Measurements from ENCODE around the gene ARHGAP36.

The ARHGAP36 gene, protein sequence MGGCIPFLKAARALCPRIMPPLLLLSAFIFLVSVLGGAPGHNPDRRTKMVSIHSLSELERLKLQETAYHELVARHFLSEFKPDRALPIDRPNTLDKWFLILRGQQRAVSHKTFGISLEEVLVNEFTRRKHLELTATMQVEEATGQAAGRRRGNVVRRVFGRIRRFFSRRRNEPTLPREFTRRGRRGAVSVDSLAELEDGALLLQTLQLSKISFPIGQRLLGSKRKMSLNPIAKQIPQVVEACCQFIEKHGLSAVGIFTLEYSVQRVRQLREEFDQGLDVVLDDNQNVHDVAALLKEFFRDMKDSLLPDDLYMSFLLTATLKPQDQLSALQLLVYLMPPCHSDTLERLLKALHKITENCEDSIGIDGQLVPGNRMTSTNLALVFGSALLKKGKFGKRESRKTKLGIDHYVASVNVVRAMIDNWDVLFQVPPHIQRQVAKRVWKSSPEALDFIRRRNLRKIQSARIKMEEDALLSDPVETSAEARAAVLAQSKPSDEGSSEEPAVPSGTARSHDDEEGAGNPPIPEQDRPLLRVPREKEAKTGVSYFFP

DNA sequence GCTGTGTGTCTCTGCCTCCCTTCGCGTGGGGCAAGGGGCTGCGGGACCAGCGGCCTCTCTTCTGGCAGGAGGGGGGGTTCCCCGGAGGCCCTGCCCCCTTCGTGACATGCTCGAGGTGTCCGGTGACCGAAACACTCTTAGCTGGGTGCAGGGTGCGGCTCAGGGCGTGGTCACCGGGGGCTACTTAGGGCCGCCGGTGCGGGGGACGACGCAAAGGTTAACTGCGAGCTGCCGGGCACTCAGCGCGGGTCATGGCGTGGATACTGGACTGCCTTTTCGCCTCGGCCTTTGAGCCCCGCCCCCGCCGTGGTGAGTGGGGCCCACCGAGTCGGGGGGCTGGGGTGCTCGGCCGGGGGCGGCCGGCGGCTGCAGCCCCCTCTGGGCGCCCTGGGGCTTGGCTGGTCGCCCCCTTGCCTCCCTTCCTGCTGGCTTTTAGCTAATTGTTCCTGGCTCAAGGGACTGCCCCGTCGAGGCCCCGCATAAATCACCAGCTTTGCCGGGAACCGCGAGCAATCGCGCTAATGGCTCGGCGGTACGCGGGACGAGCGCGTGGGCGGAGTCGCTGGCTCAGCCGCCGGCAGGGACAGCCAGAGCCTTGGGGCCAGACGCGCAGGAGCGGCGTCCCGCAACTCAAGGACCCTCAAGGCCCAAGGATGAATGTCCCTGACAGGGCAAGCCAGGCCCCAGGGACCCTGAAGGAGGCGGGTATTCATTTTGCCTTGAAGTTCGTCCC lies at the start of gene ARHGAP36:
Gene ARHGAP36, plus strand, starts transcription at position 211 of the 733 bp plus-strand sequence. CDS start 23,320 bp downstream, outside the sequence.
- no peak for DNase-seq (ENCODE audit: low read depth, low spot score)

DNA sequence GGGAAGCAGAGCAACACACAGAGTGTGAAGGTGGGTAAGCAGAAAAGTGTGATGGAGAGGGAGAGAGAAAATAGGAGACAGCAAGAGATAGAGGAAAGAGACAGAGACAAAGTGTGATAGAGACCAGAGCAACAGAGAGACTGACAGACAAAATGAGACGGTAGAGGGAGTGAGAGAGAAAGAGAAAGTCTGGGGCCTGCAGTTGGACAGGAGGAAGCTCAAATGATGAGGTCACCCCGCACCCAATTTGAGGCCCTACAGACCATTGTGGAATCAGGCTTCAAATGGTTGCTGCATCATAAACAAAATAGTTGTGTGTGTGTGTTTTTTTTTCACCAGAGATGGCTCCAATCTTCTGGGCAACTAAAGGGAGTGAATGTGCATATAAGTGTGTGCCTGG lies 48.0 kb upstream of the ARHGAP36 start:
- no peak for DNase-seq (ENCODE audit: low read depth, low spot score)

DNA sequence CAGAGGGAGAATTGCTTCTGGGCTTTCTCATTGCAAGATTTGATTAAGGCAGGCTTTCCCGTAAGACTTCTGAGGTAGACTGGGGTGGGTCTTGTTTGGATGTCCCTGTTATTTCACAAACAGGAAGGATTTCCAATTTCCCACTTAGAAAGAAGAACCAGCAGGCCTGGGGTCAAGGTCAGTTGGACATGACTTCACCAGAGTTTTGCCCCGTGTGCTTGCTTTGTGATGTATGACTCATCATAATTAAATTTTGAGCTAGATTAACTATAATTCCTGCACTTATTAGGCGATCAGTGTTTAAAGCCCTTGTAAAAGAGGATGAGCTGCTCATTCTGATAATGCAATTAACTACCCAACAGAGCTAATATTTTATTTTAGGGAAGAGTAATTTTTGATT lies 32.8 kb upstream of the ARHGAP36 start:
- no peak for DNase-seq (ENCODE audit: low read depth, low spot score)

DNA sequence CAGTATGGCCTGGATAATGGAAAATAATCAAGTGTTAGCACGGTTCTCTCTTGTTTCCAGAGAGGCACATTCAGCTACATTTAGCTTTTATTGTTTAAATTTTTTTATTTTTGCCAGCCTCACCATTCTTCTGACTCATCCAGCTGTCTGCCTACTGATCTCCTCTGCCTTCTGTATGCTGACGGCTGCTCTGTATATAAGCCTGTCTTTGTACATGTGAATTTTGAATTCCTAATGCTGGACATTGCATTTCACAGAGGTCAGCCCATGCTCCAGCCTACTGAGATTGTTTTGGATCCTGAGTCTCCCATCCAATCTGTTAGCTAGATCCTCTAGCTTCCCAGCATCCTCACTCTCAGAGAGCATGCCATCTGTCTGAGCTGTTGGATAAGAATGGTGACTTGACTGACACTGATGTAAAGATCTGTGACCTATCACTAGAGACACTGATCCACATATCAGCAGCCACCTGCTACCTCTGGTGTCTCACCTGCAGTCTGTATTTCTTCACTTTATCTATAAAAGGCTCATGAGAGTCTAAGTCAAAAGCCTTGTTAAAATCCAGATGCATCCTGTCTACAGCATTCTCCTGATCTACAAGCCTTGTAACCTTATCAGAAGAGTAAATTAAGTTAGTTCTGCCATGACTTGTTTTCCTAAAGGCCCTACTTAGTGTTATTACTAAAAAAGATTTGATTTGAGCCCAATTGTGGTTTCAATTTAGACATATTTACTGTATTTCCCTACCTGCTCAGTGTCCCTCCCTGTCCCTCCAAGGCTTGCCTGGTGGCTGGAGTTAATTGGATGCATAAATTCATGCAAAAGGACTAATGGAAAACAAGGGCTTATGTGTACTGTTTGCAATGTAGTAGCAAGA lies 25.6 kb upstream of the ARHGAP36 start:
- DNase-seq (ENCODE audit: low read depth, low spot score) = no peak

DNA sequence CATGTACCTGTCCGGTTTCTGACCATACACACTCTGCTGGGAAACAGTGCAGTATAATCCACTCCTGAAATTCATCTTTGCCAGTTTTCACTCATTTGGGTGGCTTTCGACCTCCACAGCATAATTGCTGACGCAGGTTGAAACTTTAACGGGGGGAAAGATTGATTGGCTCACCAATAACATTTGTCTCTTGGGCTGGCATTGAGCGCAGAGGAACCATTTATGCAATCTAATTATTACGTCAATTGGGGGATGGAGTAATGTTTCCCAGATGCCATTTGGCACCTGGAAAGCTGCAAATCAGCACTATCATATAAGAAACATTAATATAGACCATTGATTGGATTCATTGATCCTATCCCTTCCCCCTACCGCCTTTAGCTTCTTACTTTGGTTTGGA lies 24.1 kb upstream of the ARHGAP36 start:
- DNase-seq (ENCODE audit: low read depth, low spot score) = no peak

DNA sequence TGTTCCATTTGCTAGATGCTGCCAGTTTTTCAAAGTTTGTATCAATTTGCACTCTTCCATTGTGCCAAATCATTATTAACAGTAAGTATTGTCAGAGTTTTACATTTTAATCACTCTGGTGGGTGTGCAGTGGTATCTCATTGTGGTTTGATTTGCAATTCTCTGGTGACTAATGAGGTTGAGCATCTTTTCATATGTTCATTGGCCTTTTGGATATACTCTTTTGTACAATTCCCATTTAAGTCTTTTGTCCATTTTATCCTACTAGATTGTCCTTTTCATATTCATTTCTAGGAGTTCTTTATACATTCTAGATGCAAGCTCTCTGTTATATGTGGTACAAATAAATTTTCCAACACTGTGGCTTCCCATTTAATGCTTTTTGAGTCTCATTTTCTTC lies 17.4 kb upstream of the ARHGAP36 start:
- DNase-seq (ENCODE audit: low read depth, low spot score) = no peak

DNA sequence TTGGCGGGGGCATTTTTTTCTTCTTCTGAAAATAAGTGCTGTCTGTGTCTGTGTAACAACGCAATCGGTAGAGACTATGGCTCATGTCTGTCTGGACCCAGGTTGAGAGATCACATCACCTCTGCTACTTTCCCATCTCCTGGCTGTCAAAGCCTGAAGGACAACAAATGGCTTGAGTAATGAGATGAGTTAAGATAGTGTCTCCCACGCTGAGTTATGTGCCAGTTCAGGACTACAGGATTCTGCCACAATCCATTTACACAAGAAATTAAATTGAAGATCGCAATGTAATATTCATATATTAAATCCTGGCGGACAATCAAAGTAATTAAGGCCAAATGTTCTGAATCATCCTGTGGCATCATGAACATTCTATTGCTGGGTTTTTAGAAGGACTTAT lies 16.5 kb upstream of the ARHGAP36 start:
- DNase-seq (ENCODE audit: low read depth, low spot score) = no peak

DNA sequence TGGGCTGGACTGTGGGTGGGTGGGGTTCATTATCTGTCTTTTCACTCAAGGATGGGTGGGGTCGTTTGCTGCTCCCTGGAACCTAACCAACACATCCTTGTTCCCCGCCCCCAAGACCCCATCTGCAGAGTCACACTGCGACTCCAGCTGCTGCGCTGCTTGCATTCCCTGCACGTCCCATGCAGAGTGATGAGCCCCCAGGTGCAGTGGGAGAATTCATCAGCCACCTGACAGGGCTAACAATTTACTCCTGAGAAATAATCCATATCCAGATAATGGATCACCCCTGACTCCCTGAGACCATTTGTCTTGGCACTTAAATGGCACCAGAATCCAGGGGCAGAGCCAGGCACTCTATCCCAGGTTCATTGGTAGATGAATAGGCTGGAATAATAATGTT lies 12.4 kb upstream of the ARHGAP36 start:
- no peak for DNase-seq (ENCODE audit: low read depth, low spot score)

DNA sequence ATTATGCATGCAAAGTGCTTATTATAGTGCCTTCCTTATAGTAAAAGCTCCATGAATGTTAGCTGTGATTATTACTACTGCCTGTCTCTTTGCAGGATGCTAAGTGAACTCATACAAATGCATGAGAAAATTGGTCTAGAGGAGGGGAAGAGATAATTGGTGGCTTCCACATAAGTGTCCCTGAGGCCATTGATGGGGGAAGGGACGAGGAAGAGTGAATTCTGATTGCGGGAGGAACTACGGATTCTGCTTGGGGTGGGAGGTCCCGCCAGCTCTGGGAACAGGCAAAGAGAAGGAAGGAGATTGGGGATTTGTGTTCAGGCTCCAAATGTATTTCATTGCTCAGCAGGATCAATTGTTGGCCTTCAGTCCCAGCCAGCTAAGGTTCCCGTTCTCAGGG lies 11.6 kb upstream of the ARHGAP36 start:
- DNase-seq (ENCODE audit: low read depth, low spot score) = no peak

DNA sequence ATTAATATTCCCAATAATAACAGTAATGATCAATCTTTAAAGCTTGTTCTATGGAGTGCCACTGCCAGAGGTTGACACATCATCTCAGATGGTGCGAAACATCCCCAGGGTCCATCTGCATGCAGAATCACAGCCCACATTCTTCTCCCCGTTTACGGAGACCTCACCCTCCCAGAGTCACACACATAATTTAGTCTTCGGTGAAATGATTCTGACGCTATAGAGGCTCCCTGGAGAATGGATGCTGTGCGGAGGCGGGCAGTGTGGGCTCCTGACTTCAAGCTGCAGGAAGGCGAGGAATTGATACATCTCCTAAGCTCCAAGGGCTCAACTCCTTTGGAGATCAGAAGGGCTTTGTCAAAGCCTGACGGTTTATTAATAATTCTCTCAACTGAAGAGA lies 11.0 kb upstream of the ARHGAP36 start:
- no peak for DNase-seq (ENCODE audit: low read depth, low spot score)

DNA sequence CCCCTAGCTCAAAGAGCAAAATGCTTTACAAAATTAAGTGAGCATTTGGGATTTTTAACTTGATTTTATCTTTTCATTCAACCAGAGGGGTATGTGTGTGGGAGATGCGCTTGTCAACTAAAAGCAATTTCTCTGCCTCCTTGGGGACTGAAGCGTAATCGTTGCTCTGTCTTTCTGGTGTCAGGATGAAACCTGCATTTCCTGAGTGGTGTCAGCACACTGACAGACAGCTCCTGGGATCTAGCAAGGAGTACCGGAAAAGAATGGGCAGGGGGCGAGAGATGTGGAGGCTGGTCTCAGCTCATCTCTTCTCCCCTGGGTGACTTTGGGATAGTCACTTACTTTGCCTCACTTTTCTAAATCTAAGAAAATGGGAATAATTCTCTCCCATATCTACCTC lies 5.1 kb upstream of the ARHGAP36 start:
- DNase-seq (ENCODE audit: low read depth, low spot score) = no peak

DNA sequence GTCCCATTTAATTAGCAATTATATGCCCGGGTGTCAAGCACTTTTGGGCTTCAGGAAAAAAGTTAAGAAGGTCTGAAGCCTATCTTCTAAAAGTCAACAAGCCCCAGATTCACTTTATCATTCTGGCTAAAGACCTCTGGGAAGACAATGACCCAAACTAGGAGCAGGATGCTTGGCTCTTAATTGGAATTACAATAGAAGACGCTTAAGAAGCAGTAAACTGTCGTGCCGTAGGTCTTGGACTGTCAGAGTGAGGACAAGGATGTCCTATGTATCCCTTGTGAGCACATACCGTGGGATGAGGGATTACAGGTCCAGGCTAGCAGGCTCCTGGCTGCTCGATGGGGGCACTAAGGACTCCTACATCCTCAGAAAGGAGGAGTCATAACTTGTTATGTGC lies 3.2 kb upstream of the ARHGAP36 start:
- DNase-seq (ENCODE audit: low read depth, low spot score) = no peak

DNA sequence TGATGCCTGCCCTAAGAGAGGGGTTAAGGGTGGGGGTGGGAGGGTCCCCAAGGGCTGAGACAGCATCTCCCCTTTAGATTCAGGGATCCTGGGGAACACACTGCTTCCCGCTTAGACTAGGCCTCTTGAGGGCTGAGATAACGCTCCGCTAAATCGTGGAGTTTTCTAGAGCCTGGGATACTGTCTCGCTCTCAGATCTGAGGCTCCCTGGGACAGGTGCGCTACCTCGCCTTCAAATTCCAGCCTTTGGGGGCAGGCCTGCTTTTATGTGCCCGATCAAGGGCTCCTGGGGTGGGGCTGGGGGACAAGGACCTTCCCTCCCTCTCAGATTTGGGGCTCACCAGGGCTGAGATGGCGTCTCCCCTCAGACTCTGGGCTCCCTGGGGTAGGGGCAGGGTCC lies 440 bp upstream of the ARHGAP36 start:
- no peak for DNase-seq (ENCODE audit: low read depth, low spot score)

DNA sequence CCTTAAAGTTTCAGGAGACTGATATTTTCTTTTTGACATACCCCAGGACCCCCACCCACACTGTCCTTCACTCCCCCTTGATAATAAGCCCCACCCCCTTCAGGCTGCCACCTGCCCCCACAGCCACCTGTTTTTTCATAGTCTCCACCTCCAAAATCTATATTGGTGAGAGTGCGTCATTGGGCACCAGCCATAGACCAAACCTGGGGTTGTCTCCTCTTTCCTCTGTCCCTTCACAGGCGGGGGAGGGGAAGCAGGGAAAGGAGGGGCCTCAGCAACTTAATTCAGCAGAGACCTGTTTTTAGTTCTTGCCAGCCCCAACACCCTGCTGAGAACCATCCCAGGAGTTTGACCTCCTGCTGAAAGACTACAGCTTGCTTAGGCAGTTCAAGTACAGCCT lies 1.1 kb downstream of the ARHGAP36 start:
- DNase-seq (ENCODE audit: low read depth, low spot score) = no peak

DNA sequence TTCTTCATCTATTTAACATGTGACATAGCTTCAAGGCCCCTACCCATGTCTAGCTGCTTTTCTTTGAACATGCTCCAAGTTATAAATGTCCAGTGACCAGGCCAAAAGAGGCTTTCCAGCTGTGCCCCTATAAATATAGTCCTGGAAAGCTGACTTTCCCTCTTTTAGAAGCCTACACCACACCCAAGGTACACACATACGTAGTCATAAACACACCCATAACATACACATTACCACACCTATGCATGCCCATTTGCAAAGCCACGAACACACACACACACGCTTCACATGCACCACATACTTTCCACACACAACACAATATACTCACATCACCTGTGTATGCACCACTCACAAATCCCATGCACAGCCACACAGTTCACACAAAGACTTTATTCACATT lies 2.0 kb downstream of the ARHGAP36 start:
- DNase-seq (ENCODE audit: low read depth, low spot score) = no peak

DNA sequence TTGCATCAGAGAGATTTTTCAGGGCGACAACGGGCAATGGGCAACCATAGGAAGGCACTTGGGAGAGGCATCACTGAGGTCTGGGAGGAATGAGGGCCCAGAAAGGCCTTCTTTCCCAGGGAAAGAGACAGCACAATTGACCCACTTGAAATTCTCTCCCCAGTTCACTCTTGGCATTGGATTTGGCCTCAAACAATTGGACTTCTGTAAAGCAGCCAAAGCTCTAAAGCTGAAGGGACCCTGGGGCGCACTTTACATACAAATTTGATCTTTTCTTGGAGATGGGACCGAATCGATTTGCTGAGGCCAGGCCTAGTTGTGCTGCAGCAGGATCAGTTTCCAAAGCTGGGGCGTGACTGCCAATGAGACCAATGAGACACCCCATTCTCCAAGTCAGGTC lies 3.2 kb downstream of the ARHGAP36 start:
- DNase-seq (ENCODE audit: low read depth, low spot score) = no peak

DNA sequence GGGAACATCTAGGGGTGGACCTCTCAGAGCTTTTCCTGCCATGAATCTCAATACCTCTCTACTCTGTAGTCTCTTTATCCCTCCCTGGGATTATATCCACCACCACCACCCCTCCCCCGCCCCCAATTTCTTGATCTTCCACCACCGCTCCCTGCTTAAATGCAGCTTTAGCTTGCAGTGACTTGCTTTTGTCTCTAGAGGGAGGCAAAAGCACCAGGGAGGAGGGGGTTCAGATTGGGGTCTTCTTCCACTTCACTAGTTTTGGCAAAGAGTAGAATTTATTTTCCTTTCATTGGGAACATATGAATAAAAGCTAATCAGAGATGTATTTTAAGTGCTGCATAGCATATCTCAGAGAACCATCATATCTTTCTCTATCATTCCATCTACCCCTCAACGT lies 5.5 kb downstream of the ARHGAP36 start:
- DNase-seq (ENCODE audit: low read depth, low spot score) = no peak

DNA sequence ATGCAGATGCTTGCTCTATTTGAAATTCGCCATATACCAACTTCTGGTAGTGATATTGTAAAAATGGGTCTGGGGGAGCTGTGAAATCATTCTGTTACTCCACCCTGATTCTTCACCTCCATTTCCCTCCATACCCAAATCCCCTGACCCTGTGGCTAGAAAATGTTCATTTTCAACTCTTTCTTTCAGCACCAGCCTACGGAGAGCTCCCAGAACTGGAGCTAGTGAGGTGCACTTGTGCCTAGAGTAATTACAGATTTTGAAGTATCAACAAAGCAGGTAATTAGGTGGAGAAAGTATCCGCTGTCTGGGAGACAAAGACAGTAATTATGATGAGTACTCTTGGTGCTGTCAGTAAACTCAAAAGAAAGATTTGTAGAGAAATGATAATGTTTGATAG lies 8.1 kb downstream of the ARHGAP36 start:
- DNase-seq (ENCODE audit: low read depth, low spot score) = no peak

DNA sequence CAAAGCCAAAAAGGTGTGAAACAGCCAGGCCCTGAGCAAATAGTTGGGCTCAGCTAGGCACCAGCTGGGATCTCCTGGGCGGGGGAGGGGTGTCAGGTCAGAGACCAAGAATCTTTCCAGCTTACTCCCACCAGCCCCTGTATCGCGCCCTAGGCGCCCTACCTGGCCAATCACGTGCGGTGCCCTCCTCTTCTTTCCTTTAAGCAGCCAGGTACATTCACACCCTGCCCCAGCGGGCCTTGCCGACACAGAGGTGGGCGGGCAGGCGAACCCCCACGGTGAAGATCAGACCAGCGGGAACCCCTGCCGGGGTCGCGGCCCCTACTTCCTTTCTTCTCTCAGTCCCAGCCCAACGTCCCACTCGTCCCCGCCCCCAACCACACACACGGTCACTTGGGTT lies 9.1 kb downstream of the ARHGAP36 start:
- DNase-seq (ENCODE audit: low read depth, low spot score) = no peak

DNA sequence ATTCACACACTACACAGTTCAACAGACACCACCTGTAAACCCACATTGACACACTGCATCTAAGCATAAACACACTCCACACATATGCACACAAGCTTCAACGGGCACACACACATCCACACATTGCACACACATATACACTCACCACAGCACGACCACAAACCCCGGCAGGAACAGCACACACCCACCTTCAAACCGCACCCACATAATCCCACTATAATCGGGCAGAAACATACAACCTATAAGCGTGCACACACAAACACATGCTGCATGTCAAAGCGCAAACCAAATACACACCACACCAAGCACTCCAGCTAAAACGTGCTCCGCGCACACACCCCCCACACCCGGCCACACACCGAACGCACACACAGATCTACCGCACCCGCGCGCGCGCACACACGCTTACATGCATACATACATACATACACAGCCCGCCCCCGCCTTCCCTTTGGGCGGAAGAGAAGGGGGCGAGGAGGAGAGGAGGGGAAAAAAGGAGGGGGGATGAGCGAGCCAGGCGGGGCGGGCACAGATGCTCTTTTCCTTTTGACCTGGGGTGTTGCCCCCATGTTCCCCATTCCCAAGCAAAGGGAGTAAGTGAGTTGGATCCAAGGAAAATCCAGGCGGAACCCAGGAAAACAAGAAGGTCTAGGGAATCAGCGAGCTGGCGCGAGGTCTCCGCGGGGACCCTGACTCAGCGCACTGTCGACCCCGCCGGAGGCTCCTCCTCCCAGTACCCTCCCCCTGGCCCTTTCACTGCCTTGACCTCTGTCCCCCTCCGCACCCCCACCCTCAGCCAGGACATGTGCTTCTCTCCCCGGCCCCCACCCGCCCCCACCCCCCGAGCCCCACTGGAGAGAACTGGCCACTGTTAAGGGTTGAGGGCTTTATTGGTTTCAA lies 9.9 kb downstream of the ARHGAP36 start:
- DNase-seq (ENCODE audit: low read depth, low spot score) = no peak

All from iPS DF 19.7 (cell line).